Esophagus squamous epithelium (tissue), 4 donors: ENCODE data around the gene CADM2.

ENCODE experiments used
- POLR2A ChIP-seq, 4 donors: fragments of 450-650 bp; IDR thresholded peaks; one replicate each; pipeline ENCODE4 v1.6.1; 2017; ENCODE audit warnings: antibody characterized with exemption in 4 of 4, mild to moderate bottlenecking in 4 of 4, moderate library complexity in 3 of 4
- TF ChIP-seq, protein P1 (sequence below), 6 experiments: fragments of 450-650 bp in 4 of 6; fragments of 200-600 bp in 2 of 6; sonication (generic) in 2 of 6; IDR thresholded peaks; one replicate each; pipeline ENCODE4 v1.5.1; 2016 to 2019; ENCODE audit warnings: antibody characterized with exemption in 6 of 6, mild to moderate bottlenecking in 4 of 6, moderate library complexity in 4 of 6

DNA sequence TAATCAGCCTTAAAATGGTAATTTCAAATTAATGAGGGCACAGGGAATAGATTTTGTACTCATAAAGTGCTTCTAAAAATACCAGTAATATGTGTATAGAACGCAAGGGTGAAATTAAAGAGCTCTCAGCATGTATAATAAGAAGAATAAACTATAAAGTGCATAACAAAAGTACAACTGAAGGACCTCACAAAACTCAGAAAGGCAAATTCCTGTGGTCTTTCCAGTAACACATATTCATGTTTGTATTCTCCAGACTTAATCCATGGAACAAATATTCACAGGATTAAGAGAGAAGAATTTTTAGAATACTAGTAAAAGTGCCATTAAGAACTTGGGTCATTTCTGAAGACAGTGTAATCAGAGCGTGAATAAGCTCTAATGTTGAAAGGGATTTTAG is 646.3 kb downstream of the CADM2 start:
- TF ChIP-seq, protein P1, sequence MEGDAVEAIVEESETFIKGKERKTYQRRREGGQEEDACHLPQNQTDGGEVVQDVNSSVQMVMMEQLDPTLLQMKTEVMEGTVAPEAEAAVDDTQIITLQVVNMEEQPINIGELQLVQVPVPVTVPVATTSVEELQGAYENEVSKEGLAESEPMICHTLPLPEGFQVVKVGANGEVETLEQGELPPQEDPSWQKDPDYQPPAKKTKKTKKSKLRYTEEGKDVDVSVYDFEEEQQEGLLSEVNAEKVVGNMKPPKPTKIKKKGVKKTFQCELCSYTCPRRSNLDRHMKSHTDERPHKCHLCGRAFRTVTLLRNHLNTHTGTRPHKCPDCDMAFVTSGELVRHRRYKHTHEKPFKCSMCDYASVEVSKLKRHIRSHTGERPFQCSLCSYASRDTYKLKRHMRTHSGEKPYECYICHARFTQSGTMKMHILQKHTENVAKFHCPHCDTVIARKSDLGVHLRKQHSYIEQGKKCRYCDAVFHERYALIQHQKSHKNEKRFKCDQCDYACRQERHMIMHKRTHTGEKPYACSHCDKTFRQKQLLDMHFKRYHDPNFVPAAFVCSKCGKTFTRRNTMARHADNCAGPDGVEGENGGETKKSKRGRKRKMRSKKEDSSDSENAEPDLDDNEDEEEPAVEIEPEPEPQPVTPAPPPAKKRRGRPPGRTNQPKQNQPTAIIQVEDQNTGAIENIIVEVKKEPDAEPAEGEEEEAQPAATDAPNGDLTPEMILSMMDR (IDR thresholded peaks at IDR 0.05): no peak
- no peak for TF ChIP-seq POLR2A (IDR thresholded peaks at IDR 0.05)
